Measurements from ENCODE around the gene CDIPT. TPM values are rescaled to one million over a fixed set of nuclear protein-coding genes. Genes with fewer than 3 reads are reported as not detected.

Gene CDIPT
- total RNA-seq, 1 donor from 2014 or later: 21.0 TPM

DNA sequence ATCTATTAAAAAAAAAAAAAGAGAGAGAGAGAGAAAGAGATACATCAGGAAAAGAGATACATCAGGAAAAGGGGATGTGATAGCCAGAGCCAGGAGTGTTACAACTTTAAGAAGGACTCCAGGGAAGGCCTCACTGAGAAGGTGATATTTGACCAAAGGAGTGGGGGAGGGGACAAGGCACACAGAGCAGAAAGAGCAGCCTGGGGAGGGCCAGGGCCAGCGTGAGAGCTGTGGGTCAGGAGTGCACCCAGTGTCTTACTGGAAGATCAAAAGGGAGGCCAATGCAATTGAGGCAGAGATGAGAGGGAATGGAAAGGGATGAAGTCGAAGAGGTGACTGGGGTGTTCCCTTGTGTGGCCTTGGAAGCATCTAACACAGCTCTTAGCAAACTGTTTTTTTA is 44.9 kb upstream of the CDIPT start:
- H3F3A ChIP-seq (ENCODE audit: low read depth): peaks cover 11% of the 10 kb centered on the region
- no peak overlapping the region for H2AFZ ChIP-seq (replicated peaks)
- TF ChIP-seq, protein P1, sequence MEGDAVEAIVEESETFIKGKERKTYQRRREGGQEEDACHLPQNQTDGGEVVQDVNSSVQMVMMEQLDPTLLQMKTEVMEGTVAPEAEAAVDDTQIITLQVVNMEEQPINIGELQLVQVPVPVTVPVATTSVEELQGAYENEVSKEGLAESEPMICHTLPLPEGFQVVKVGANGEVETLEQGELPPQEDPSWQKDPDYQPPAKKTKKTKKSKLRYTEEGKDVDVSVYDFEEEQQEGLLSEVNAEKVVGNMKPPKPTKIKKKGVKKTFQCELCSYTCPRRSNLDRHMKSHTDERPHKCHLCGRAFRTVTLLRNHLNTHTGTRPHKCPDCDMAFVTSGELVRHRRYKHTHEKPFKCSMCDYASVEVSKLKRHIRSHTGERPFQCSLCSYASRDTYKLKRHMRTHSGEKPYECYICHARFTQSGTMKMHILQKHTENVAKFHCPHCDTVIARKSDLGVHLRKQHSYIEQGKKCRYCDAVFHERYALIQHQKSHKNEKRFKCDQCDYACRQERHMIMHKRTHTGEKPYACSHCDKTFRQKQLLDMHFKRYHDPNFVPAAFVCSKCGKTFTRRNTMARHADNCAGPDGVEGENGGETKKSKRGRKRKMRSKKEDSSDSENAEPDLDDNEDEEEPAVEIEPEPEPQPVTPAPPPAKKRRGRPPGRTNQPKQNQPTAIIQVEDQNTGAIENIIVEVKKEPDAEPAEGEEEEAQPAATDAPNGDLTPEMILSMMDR (IDR thresholded peaks at IDR 0.05): no peak
- no peak for TF ChIP-seq EZH2 (IDR thresholded peaks at IDR 0.05)
- TF ChIP-seq EZH2phosphoT487 (IDR thresholded peaks at IDR 0.05): no peak
- H3K27ac Mint-ChIP-seq: no peak overlapping the region
- no peaks in the 10 kb centered on the region for H3K36me3 Mint-ChIP-seq
- no peak overlapping the region for H3K9ac ChIP-seq
- H3K4me3 ChIP-seq: no peak overlapping the region
- H3K4me1 ChIP-seq: no peaks in the 10 kb centered on the region
- H3K27me3 Mint-ChIP-seq (ENCODE audit: insufficient read depth, low read depth): peaks cover 5% of the 10 kb centered on the region
- no peaks in the 10 kb centered on the region for H4K20me1 ChIP-seq (ENCODE audit: low read depth)
- peaks cover 3% of the 10 kb centered on the region for H3K4me1 Mint-ChIP-seq
- H3K36me3 ChIP-seq: no peaks in the 10 kb centered on the region
- no peaks in the 10 kb centered on the region for H3K9me3 Mint-ChIP-seq
- H3K9me3 ChIP-seq (ENCODE audit: low read depth): no peaks in the 10 kb centered on the region
- H3K4me3 Mint-ChIP-seq: no peak overlapping the region
- H3K27me3 ChIP-seq: no peaks in the 10 kb centered on the region
- no peak for DNase-seq (ENCODE audit: low spot score)
- no peaks in the 10 kb centered on the region for H3K79me2 ChIP-seq (ENCODE audit: low read depth)
- no peak overlapping the region for H3K27ac ChIP-seq
- no peak overlapping the region for H3K4me2 ChIP-seq

DNA sequence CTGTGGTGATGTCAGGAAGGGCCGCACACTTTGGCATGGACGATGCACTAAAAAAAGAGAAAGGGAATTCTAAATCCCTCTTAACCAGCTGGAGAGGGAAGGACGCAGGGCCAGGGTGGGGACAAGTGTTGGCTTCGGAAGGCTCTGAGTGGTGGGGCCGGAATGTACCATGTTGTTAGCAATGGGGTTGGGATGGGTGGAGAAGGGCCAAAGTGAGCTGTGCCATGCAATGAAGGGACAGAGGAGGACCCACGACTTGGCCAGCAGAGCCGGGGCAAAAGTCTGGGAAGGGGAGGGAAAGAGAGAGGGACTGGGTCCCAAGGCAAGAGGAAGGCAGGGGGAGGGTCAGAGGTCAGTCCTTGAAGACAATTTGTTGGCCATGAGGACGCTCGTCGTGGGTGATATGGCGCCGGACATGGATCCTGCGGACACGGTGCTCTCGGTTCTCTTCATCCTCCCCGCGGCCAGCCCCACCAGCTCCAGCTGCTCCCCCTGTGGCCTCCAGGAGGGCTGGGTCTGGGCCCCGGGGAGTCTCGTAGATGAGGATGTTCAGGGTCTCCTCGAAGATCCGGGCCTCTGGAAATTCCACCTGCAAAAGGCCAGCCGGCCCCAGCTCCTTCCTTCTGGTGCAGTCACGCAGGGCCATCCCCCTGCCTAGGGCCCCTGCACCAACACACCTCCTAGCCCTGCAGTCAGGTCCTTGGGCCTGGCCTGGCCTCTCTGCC is 43.7 kb upstream of the CDIPT start:
- Histone ChIP-seq H3K27ac (no peak overlapping the region), H3K9me3 (ENCODE audit: low read depth) (no peaks in the 10 kb centered on the region), H3K79me2 (ENCODE audit: low read depth) (no peaks in the 10 kb centered on the region), H3K4me3 (no peak overlapping the region), H3K27me3 (no peaks in the 10 kb centered on the region), H3F3A (ENCODE audit: low read depth) (peaks cover 11% of the 10 kb centered on the region), H3K36me3 (no peaks in the 10 kb centered on the region), H3K4me2 (no peak overlapping the region), H3K9ac (no peak overlapping the region), H4K20me1 (ENCODE audit: low read depth) (no peaks in the 10 kb centered on the region), H2AFZ (replicated peaks) (no peak overlapping the region), H3K4me1 (no peaks in the 10 kb centered on the region)
- H3K4me3 Mint-ChIP-seq: no peak overlapping the region
- H3K27me3 Mint-ChIP-seq (ENCODE audit: insufficient read depth, low read depth): peaks cover 10% of the 10 kb centered on the region
- DNase-seq (ENCODE audit: low spot score): no peak
- TF ChIP-seq EZH2phosphoT487 (IDR thresholded peaks at IDR 0.05): no peak
- no peak for TF ChIP-seq EZH2 (IDR thresholded peaks at IDR 0.05)
- TF ChIP-seq, protein P1 (IDR thresholded peaks at IDR 0.05): no peak
- H3K27ac Mint-ChIP-seq: peak overlapping the region; percentile 76
- no peaks in the 10 kb centered on the region for H3K9me3 Mint-ChIP-seq
- H3K36me3 Mint-ChIP-seq: no peaks in the 10 kb centered on the region
- no peaks in the 10 kb centered on the region for H3K4me1 Mint-ChIP-seq

DNA sequence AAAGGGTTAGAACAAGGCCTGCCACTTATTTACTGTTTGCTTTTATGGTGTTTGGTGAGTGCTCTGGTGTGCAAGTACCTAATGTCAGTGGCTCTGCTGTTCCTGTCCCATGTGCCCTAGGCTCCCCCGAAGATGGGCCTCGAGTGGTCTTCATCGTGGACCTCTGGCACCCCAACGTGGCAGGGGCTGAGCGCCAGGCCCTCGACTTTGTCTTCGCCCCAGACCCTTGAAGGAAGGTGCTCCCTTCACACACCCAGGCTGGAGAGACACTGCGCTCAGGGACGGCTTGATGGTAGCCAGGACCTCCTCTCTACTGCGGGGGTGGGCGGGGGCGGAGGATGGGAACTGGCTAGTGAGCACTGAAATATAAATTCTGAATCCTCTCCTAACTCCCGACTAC is 42.6 kb upstream of the CDIPT start:
- Mint-ChIP-seq H3K4me3 (no peak overlapping the region), H3K27me3 (ENCODE audit: insufficient read depth, low read depth) (peaks cover 13% of the 10 kb centered on the region), H3K36me3 (no peaks in the 10 kb centered on the region), H3K9me3 (no peaks in the 10 kb centered on the region), H3K27ac (no peak overlapping the region), H3K4me1 (peaks cover under 1% of the 10 kb centered on the region)
- Histone ChIP-seq H3K4me3 (no peak overlapping the region), H4K20me1 (ENCODE audit: low read depth) (no peaks in the 10 kb centered on the region), H3K36me3 (no peaks in the 10 kb centered on the region), H3K79me2 (ENCODE audit: low read depth) (no peaks in the 10 kb centered on the region), H3K4me2 (no peak overlapping the region), H3K9me3 (ENCODE audit: low read depth) (no peaks in the 10 kb centered on the region), H3K27me3 (peaks cover 10% of the 10 kb centered on the region), H3K27ac (no peak overlapping the region), H2AFZ (replicated peaks) (no peak overlapping the region), H3F3A (ENCODE audit: low read depth) (peaks cover 12% of the 10 kb centered on the region), H3K4me1 (no peaks in the 10 kb centered on the region), H3K9ac (no peak overlapping the region)
- TF ChIP-seq EZH2 (IDR thresholded peaks at IDR 0.05) (no peak), EZH2phosphoT487 (IDR thresholded peaks at IDR 0.05) (no peak)
- TF ChIP-seq, protein P1 (IDR thresholded peaks at IDR 0.05): no peak
- DNase-seq (ENCODE audit: low spot score): no peak
